ES-I3 (cell line): ENCODE results near the gene ELMO1.
"Not testable (repeated sequence)": the region's sequence is repeated elsewhere in the genome, so short reads cannot be mapped to it uniquely, and the experiment has no call there.

ENCODE experiments used
- H3K36me3 ChIP-seq: 2 replicates; pipeline ENCODE4 v1.6.1; 2013; ENCODE audit warnings: mild to moderate bottlenecking, low read length, control low read depth, moderate library complexity; ENCODE audit not compliant: insufficient read depth
- H3K4me1 ChIP-seq: 2 replicates; pipeline ENCODE4 v1.6.1; 2013; ENCODE audit warnings: mild to moderate bottlenecking, control low read depth, low read length; ENCODE audit not compliant: insufficient read depth
- H3K9ac ChIP-seq: 2 replicates; pipeline ENCODE4 v1.6.1; 2013; ENCODE audit warnings: low read depth, mild to moderate bottlenecking, low read length, moderate library complexity
- H3K9me3 ChIP-seq: 2 replicates; pipeline ENCODE4 v1.6.1; 2013; ENCODE audit warnings: mild to moderate bottlenecking, low read length, moderate library complexity; ENCODE audit not compliant: control insufficient read depth, insufficient read depth

Gene ELMO1

DNA sequence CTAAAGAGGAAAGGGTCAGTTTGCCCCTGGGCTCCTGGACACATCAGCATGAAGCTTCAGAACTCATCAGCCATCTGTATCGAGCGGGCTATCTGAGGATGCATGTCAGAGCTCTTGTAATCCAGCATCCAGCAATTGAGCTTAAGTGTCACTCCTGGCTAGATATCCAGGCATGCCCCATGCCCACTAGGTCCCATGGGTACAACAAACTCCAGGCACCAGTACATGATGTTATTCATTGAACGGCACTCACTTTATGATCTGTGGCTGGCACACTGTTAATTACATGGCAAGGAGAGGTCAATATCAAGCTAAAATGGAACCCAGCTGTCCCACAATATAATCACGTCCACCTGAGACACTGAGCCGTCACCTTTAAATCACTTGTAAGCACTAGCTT is 274.2 kb downstream of the ELMO1 start:
- Histone ChIP-seq H3K9me3 (peaks cover 2% of the 10 kb centered on the region; the same call in 1 of the 2 replicates), H3K4me1 (no peaks in the 10 kb centered on the region), H3K9ac (no peak overlapping the region), H3K36me3 (no peaks in the 10 kb centered on the region; the same call in 1 of the 2 replicates)

DNA sequence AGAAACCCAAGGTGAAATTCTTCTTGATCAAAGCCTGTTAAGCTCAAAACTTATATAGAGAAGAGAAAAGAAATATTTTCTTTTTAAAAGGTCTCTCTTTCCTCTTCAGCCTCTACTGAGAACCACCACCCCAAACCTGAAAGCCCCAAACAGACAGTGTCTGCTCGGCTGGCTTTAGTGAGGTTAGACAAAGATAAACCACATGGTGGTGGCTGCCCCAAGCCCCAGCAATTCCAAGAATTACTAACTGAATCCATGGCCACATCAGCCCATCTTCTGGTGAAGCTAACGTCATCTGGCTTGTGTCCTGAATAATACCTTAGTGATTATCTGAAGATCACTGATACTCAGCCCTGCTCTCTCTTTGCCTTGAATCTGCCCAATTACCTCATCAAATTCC is 275.0 kb downstream of the ELMO1 start:
- peaks cover 4% of the 10 kb centered on the region; the same call in 1 of the 2 replicates for H3K9me3 ChIP-seq
- no peak overlapping the region for H3K9ac ChIP-seq
- no peaks in the 10 kb centered on the region for H3K4me1 ChIP-seq
- H3K36me3 ChIP-seq = no peaks in the 10 kb centered on the region; the same call in 1 of the 2 replicates

DNA sequence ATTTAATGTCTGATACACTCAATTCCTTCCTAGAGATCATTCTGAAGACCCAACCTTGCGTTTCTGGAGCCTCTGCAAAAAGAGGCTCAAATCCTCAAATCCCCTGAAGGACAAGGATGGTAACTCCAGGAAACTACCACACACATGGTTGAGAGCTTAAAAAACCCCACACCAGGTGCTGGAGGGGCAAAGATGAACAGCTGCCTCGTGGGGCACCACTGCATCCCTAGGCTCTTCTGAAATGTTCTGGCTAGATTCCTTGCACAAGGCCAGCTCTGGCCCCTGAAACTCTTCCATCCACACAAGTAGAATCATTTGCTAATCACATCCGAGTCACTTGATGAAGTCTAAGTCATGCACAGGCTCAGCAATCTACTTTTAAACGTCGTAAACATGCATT is 286.6 kb downstream of the ELMO1 start:
- Histone ChIP-seq H3K36me3 (no peaks in the 10 kb centered on the region), H3K9me3 (no peaks in the 10 kb centered on the region; the same call in 1 of the 2 replicates), H3K4me1 (no peaks in the 10 kb centered on the region), H3K9ac (no peak overlapping the region)

DNA sequence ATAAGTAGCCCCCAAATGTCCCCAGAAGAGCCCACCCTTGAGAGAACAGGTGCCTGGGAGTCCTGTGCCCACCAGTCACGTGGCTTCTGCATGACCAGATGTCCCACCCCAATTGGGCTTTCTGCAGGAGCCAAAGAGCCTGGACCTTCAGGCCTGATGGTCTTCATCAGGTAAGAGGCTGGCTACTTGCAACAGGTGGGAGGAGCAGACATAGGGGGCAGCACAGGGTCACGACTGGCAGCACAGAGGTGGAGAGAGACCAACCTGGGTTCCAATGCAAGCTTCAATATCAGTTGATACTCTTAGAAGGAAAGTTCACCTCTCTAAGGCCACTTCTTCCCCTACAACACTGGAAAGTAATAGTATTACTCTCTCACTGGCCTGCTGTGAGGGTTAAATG is 288.0 kb downstream of the ELMO1 start:
- no peaks in the 10 kb centered on the region for H3K4me1 ChIP-seq
- no peaks in the 10 kb centered on the region; the same call in 1 of the 2 replicates for H3K9me3 ChIP-seq
- no peaks in the 10 kb centered on the region for H3K36me3 ChIP-seq
- H3K9ac ChIP-seq = no peak overlapping the region

DNA sequence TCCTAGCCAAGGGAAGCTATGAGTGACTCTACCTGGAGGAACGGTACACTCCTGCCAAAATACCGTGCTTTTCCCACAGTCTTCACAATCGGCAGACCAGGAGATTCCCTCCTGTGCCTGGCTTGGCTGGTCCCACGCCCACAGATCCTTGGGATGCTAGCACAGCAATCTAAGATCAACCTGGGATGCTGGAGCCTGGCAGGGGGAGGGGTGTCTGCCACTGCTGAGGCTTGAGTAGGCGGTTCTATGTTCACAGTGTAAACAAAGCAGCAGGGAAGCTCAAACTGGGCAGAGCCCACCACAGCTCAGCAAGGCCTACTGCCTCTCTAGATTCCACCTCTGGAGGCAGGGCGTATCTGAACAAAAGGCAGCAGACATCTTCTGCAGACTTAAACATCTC is 295.3 kb downstream of the ELMO1 start:
- H3K9me3 ChIP-seq = no peaks in the 10 kb centered on the region
- no peaks in the 10 kb centered on the region for H3K4me1 ChIP-seq
- no peaks in the 10 kb centered on the region for H3K36me3 ChIP-seq
- H3K9ac ChIP-seq = no peak overlapping the region

DNA sequence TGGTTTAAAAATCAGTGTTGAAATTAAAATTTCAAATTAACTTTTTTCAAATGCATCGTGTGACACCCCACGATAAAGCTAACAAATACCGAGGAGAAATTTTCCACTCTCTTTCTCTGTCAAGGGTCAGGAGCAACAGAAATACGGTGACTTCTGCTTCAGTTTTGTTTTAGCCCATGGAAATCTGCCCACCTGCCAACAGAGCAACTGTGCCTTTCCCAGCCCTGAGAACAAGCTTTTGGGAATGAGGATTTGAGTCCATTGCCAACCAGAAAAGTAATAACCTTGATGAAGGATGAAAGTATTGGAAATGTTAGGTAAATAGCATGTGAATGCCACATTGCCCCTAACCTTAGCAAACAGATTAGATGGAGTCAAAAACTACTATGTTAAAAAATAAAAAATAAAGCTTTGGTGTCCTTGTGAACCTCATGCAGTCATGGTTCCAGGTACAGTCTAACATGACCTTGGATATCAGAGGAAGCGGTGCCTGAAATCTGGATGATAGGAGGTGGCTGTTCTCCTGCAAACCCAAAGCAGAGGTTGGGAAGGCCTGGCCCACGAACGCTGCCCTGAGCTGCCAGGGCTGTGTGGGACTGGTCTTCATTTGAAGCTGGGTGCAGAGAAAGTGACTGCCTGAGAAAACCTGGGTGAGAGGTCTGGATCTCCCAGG is 296.8 kb downstream of the ELMO1 start:
- H3K4me1 ChIP-seq = no peaks in the 10 kb centered on the region
- no peaks in the 10 kb centered on the region for H3K36me3 ChIP-seq
- no peak overlapping the region for H3K9ac ChIP-seq
- H3K9me3 ChIP-seq = no peaks in the 10 kb centered on the region

DNA sequence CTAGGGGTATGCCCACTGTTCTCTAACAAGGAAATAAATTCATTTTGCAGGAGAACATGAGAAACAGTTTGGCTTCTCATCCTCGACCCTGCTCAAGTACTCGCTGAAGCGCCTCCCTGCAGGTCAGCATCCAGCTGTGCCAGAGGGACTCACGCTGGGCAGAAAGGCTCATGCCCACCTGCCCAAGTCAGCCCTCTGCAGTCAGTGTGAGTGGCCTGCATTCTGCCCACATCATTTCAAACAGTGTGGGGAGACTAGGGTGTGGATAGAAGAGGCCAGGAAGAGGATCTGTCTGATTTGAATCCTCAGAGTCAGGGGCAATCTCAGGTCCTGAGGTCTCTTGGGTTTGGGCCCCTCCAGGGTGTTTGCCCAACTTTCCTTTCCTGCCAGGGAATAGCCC is 297.8 kb downstream of the ELMO1 start:
- Histone ChIP-seq H3K9me3 (no peaks in the 10 kb centered on the region), H3K9ac (no peak overlapping the region), H3K4me1 (no peaks in the 10 kb centered on the region), H3K36me3 (no peaks in the 10 kb centered on the region)

DNA sequence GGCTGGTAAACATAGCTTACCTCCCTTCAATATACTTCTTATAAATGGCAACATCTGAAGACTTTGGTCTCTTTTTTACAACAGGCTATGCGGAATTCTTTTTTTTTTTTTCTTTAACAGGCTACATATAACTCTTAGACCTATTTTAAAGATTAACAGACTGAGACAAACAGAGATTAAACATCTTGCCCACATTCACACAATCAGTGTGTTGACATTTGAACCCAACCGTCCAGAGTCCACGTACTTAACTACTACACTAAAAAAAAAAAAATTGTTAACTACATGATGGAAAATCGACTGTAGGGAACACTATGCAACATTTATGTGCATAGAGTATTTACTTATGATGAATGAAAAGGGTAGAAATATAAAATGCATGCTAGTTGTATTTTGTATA is 298.5 kb downstream of the ELMO1 start:
- H3K9ac ChIP-seq = no peak overlapping the region
- no peaks in the 10 kb centered on the region for H3K4me1 ChIP-seq
- H3K36me3 ChIP-seq = no peaks in the 10 kb centered on the region
- no peaks in the 10 kb centered on the region for H3K9me3 ChIP-seq

DNA sequence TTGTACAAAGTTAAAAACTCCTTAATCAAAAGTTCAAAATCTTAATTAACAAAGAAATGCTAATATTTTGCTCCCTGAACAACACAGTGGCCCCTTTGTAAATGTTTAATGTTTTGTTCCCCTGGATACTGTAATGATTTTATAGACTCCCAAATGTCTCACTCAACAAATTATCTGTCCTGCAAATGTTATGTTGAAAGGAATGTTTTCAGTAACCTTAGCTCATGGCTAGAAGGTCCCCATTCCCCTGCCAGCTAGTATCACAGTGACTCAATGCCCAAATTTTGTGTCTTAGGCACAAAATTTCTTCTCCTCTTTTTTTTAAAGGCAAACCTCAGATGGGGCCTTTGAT is 298.9 kb downstream of the ELMO1 start:
- no peak overlapping the region for H3K9ac ChIP-seq
- no peaks in the 10 kb centered on the region for H3K4me1 ChIP-seq
- H3K9me3 ChIP-seq = no peaks in the 10 kb centered on the region
- H3K36me3 ChIP-seq = no peaks in the 10 kb centered on the region

DNA sequence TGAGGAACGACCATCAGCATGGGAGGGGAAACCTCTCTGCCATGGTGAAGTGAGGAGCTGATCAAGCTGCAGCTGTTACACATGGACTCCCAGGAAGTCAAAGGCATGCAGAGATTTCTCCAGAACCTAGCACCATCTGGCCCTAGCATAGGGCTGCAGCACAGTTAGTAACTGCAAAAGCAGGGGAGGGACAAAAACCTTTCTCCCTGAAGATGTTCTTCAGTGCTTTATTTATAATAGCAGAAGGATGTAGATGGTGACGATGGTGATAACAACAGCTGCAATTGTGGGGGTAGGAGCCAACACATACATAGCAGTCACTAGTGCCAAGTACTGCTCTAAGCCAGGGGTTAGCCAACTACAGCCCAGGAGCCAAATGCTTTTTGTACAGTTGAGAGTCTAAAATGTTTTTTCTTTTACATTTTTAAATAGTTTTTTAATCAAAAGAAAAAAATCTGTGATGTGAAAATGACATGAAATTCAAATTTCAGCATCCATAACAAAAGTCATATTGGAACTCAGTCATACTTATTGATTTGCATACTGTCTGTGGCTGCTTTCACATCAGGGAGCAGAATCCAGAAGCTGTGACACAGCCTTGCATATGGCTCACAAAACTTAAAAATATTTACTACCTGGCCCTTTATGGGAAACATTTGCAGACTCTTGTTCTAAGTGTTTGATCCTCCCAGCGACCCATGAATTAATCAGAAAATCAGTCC is 299.5 kb downstream of the ELMO1 start:
- Histone ChIP-seq H3K36me3 (no peaks in the 10 kb centered on the region), H3K9me3 (no peaks in the 10 kb centered on the region), H3K9ac (no peak overlapping the region), H3K4me1 (no peaks in the 10 kb centered on the region)

DNA sequence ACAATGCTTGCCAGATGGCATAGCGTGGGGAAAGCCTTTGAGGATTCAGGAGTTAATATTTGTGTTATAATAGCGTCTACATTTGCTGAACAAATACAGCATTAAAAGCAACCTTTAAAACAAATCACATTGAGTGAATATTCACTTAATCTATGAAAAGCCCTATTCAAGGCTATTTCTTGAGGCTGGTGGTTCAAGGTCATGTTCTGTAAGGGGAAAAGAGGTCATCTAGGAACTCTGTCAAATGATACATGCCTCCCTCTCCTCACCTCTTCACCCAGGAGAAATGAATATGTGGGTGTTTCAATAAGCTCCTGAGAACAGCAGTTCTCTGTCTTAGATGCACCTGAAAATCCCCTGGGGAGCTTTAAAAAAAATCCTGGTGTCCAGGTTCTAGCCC is 303.0 kb downstream of the ELMO1 start:
- H3K9me3 ChIP-seq = peaks cover 4% of the 10 kb centered on the region; the same call in 1 of the 2 replicates
- H3K9ac ChIP-seq = no peak overlapping the region
- no peaks in the 10 kb centered on the region for H3K36me3 ChIP-seq
- H3K4me1 ChIP-seq = no peaks in the 10 kb centered on the region

DNA sequence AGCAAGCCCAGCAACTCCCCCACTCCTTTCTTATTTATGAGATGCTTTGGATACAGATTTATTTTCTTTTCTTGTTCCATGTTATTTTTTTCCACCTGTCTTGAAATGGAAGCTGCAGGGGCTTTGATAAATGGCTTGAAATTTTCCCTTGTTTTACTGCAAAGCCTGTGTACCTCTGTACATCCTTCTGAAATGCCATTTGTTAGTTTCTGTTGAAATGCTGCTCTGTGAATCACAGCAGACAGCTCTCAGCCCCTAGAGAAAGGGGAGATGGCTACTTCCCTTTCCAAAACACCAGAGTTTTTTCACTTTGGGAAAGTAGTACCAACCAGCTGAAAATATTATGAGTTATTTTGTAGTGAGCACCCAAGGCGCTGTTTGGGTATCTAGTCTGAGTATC is 304.2 kb downstream of the ELMO1 start:
- Histone ChIP-seq H3K36me3 (no peaks in the 10 kb centered on the region), H3K4me1 (no peaks in the 10 kb centered on the region), H3K9ac (no peak overlapping the region), H3K9me3 (peaks cover 4% of the 10 kb centered on the region; the same call in 1 of the 2 replicates)

DNA sequence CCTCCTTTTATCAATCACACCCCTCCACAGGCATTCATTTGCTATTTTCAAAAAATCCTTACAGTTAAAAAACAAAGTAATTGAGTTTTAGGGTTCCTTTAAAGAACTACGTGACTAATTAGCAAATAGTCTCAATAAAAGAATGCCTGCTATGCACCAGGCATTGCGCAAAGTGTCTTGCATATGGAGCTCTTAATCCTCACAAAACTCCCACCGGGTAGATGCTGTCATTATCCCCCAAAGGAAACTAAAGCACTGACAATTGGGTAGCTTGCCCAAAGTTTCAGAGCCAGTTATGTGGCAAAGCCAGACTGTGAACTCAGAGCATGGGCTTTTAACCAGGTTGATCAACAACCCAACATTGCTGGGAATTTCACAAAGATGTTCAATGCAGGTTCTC is 305.7 kb downstream of the ELMO1 start:
- H3K9me3 ChIP-seq = peaks cover 4% of the 10 kb centered on the region; the same call in 1 of the 2 replicates
- no peaks in the 10 kb centered on the region for H3K36me3 ChIP-seq
- H3K4me1 ChIP-seq = no peaks in the 10 kb centered on the region
- H3K9ac ChIP-seq = no peak overlapping the region

DNA sequence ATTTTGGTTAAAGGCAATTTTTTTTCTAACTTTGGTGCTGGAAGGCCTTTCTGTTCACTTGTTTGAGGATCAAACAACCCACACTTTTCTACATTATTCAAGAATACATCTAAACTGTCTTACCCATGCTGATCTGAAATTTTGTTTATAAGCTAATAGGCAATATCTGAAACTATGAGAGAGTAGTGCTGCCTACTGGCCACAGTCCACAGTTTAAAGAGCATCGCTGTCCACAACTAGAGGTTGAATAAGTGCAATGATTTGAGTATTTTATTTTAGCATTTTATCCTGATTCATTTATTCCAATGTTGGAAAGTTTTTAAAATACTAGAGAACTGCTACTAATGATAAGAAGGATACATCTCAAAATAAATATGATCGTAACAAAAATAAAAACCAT is 306.9 kb downstream of the ELMO1 start:
- H3K36me3 ChIP-seq = no peaks in the 10 kb centered on the region
- peaks cover 4% of the 10 kb centered on the region; the same call in 1 of the 2 replicates for H3K9me3 ChIP-seq
- H3K4me1 ChIP-seq = no peaks in the 10 kb centered on the region
- H3K9ac ChIP-seq = no peak overlapping the region

DNA sequence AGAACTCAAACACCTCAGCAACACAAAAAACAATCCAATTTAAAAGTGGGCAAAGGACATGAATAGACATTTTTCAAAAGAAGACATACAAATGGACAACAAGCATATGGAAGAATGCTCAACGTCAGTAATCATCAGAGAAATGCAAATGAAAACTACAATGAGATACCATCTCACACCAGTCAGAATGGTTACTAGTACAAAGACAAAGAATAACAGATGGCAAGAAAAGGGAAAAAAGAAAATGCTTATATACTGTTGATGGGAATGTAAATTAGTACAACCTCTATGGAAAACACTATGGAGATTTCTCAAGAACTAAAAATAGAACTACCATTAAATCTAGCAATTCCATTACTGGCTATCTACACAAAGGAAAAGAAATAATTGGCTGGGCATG is 314.8 kb downstream of the ELMO1 start:
- H3K9me3 ChIP-seq, H3K9ac ChIP-seq, H3K4me1 ChIP-seq, H3K36me3 ChIP-seq: not testable (repeated sequence)
